GM18520 (cell line): ENCODE results near the gene PLLP.

Experiments used
- ATAC-seq: cut with Tn5 transposase; IDR thresholded peaks from one replicate; pipeline ENCODE4 v1.9.1; 2021; ENCODE audit not compliant: unreplicated experiment

The PLLP gene

GRCh38 chr16:57258226-57258909 lies 26.1 kb downstream of the PLLP start:
- ATAC-seq, result no peak

GRCh38 chr16:57257455-57258070 lies 26.9 kb downstream of the PLLP start:
- ATAC-seq, result no peak

GRCh38 chr16:57256601-57257395 lies 27.7 kb downstream of the PLLP start:
- no peak for ATAC-seq

- ATAC-seq, result no peak
Measured at GRCh38 chr16:57255686-57256415, 28.6 kb downstream of the PLLP start.

- ATAC-seq, result no peak
Measured at GRCh38 chr16:57253466-57253865, 31.0 kb downstream of the PLLP start.

- ATAC-seq, result no peak
Measured at GRCh38 chr16:57252148-57252721, 32.2 kb downstream of the PLLP start.

- ATAC-seq, result no peak
Measured at GRCh38 chr16:57251352-57251751, 33.1 kb downstream of the PLLP start.

- no peak for ATAC-seq
Measured at GRCh38 chr16:57245472-57246113, 38.9 kb downstream of the PLLP start.

GRCh38 chr16:57244767-57245471 lies 39.6 kb downstream of the PLLP start, which contains the start of gene ARL2BP:
TSS of gene ARL2BP (plus strand) at chr16:57245259. CDS start at chr16:57245368, 109 bp downstream.
- peak; percentile 94 for ATAC-seq

- ATAC-seq, result no peak
Measured at GRCh38 chr16:57244463-57244766, 40.1 kb downstream of the PLLP start.

- no peak for ATAC-seq
Measured at GRCh38 chr16:57242650-57243049, 41.8 kb downstream of the PLLP start.

GRCh38 chr16:57240851-57241250 lies 43.6 kb downstream of the PLLP start:
- no peak for ATAC-seq

- no peak for ATAC-seq
Measured at GRCh38 chr16:57239107-57239506, 45.4 kb downstream of the PLLP start.

- no peak for ATAC-seq
Measured at GRCh38 chr16:57238682-57239081, 45.8 kb downstream of the PLLP start.

GRCh38 chr16:57236022-57236350 lies 48.5 kb downstream of the PLLP start:
- ATAC-seq, result no peak

GRCh38 chr16:57235128-57236021 lies 49.1 kb downstream of the PLLP start:
- ATAC-seq, result no peak

GRCh38 chr16:57234707-57235092 lies 49.8 kb downstream of the PLLP start:
- no peak for ATAC-seq

GRCh38 chr16:57233944-57234706 lies 50.3 kb downstream of the PLLP start:
- no peak for ATAC-seq
